ENCODE data around the gene IL17C. TPM values are rescaled to one million over a fixed set of nuclear protein-coding genes. Genes with fewer than 3 reads are reported as not detected.

The IL17C gene
- total and polyA plus RNA-seq, 2 of the 8 experiments (the other 6 are each of a cell fraction or from before 2014, with no cell fraction given), result 1.1 to 1.9 TPM

GRCh38 chr16:88654363-88655052 lies 16.1 kb downstream of the IL17C start:
- Histone ChIP-seq H2BK120ac (replicated peaks; ENCODE audit: low read depth, low read length) (no peak overlapping the region), H3K9me3 (ENCODE audit: insufficient read depth in 2 of 2, low read depth in 1 of 2, low read length in 1 of 2) (no peaks in the 10 kb centered on the region), H3K14ac (ENCODE audit: insufficient read length) (no peak overlapping the region), H4K20me1 (replicated peaks in 1 of 2; ENCODE audit: control insufficient read depth in 1 of 2, insufficient read depth in 2 of 2, low read length in 2 of 2) (peaks cover 2 to 33% of the 10 kb centered on the region in 2 experiments), H3K23ac (ENCODE audit: insufficient read length) (no peak overlapping the region), H3K79me2 (ENCODE audit: control insufficient read depth in 1 of 2, insufficient read depth in 2 of 2, low read length in 2 of 2) (peaks cover 0 to 7% of the 10 kb centered on the region in 2 experiments; a peak in 2 of 4 replicates), H3K4me3 (ENCODE audit: extremely low read depth in 1 of 4, insufficient read depth in 2 of 4, low read depth in 3 of 4, low read length in 4 of 4) (no peak overlapping the region), H2BK12ac (ENCODE audit: low read depth, low read length) (no peak overlapping the region), H3K56ac (replicated peaks; ENCODE audit: insufficient read length, low read depth, low read length) (no peak overlapping the region), H3K27me3 (replicated peaks in 1 of 4; ENCODE audit: control insufficient read depth in 3 of 4, extremely low read depth in 1 of 4, insufficient read depth in 3 of 4, low read length in 3 of 4) (no peaks in the 10 kb centered on the region), H2AK5ac (ENCODE audit: low read depth, low read length) (no peak overlapping the region), H3K4ac (replicated peaks; ENCODE audit: insufficient read length, low read depth, low read length) (no peak overlapping the region), H3K36me3 (ENCODE audit: control insufficient read depth in 2 of 4, insufficient read depth in 4 of 4, low read length in 3 of 4) (peaks cover 3 to 29% (median 4%) of the 10 kb centered on the region in 4 experiments; a peak in 7 of 8 replicates), H3K9ac (replicated peaks in 1 of 4; ENCODE audit: extremely low read depth in 1 of 4, low read depth in 3 of 4, low read length in 3 of 4) (no peak overlapping the region), H3K23me2 (ENCODE audit: low read depth, low read length) (peaks cover 10% of the 10 kb centered on the region; the same call in 1 of the 2 replicates), H2BK20ac (ENCODE audit: low read length) (no peak overlapping the region), H3K79me1 (ENCODE audit: low read depth, low read length) (peaks cover 6% of the 10 kb centered on the region), H4K91ac (replicated peaks; ENCODE audit: insufficient read length, low read length) (no peak overlapping the region), H3K27ac (ENCODE audit: low read depth, low read length) (no peak overlapping the region; the same call in 1 of the 2 replicates), H3K18ac (ENCODE audit: extremely low read depth, low read length) (no peak overlapping the region), H4K5ac (ENCODE audit: insufficient read length, low read depth, low read length) (no peak overlapping the region), H2BK5ac (ENCODE audit: low read depth, low read length) (no peak overlapping the region), H3K4me1 (replicated peaks in 1 of 4; ENCODE audit: control insufficient read depth in 3 of 4, insufficient read depth in 4 of 4, low read length in 3 of 4) (peaks cover 0 to 8% (median 6%) of the 10 kb centered on the region in 4 experiments; a peak in 5 of 7 replicates), H3K4me2 (ENCODE audit: insufficient read depth in 1 of 2, low read depth in 2 of 2, low read length in 2 of 2) (no peak overlapping the region), H2AFZ (ENCODE audit: low read length) (no peak overlapping the region), H4K8ac (ENCODE audit: extremely low read depth, insufficient read depth, low read length) (no peak overlapping the region), H2BK15ac (ENCODE audit: low read length) (no peak overlapping the region)
- no peak for DNase-seq (ENCODE audit: low read depth in 1 of 2, low spot score in 2 of 2)
- ChIA-PET POLR2A (ENCODE audit: partially characterized antibody) (interaction anchor here (0.6 to 2.0 kb wide), 2 partner anchors 8 to 1317 kb away, joined by 3 to 4 read pairs; partner anchors contain the start of gene MVD), CTCF (ENCODE audit: partially characterized antibody) (interaction anchor here (1.2 to 1.9 kb wide), 3 partner anchors 21 to 68 kb away, joined by 3 to 4 read pairs (median 4); no protein-coding TSS in a partner anchor)
- WGBS, 2 experiments (ENCODE audit: extremely low coverage in 1 of 2, insufficient coverage in 1 of 2, insufficient read length in 1 of 2, insufficient replicate concordance in 2 of 2, low coverage in 1 of 2, low lambda C conversion rate in 2 of 2, missing lambda C conversion rate in 1 of 2), result 92% methylated on average over 28 of the region's 28 CpGs; no CpG with 5 or more reads in 1 of the 2 experiments
- no peak for FAIRE-seq
- TF ChIP-seq SRF (IDR thresholded peaks at IDR 0.05; ENCODE audit: low read depth, low read length), result no peak
- no peak for TF ChIP-seq POLR2A (IDR thresholded peaks at IDR 0.05; ENCODE audit: control extremely low read depth in 1 of 2, low read depth in 2 of 2, low read length in 2 of 2)
- no peak for TF ChIP-seq EGR1 (IDR thresholded peaks at IDR 0.05; ENCODE audit: borderline replicate concordance, low read depth, low read length)
- TF ChIP-seq RAD21 (IDR thresholded peaks at IDR 0.05 in 1 of 2, conservative IDR thresholded peaks at IDR 0.05 in 1 of 2; ENCODE audit: low read depth in 2 of 2, low read length in 2 of 2), result no peak
- no peak for TF ChIP-seq RBBP5 (IDR thresholded peaks at IDR 0.05; ENCODE audit: borderline replicate concordance, low read depth, low read length)
- TF ChIP-seq FOSL1 (IDR thresholded peaks at IDR 0.05; ENCODE audit: insufficient read depth, low read depth, low read length), result no peak
- no peak for TF ChIP-seq HDAC2 (IDR thresholded peaks at IDR 0.05; ENCODE audit: borderline replicate concordance in 1 of 2, low read depth in 2 of 2, low read length in 2 of 2)
- TF ChIP-seq EP300 (IDR thresholded peaks at IDR 0.05; ENCODE audit: borderline replicate concordance in 1 of 2, low read depth in 2 of 2, low read length in 2 of 2), result no peak
- no peak for TF ChIP-seq KDM1A (IDR thresholded peaks at IDR 0.05; ENCODE audit: borderline replicate concordance, low read length)
- TF ChIP-seq SP1 (IDR thresholded peaks at IDR 0.05; ENCODE audit: low read depth, low read length), result no peak
- TF ChIP-seq BCL11A (IDR thresholded peaks at IDR 0.05; ENCODE audit: low read depth in 2 of 2, low read length in 2 of 2), result no peak

Measured in H1 (cell line).